Hepatocyte (in vitro differentiated cells): ENCODE data around the gene TENM4. TPM values are rescaled to one million over a fixed set of nuclear protein-coding genes. Genes with fewer than 3 reads are reported as not detected.

Experiments used
- DNase-seq: peaks from one replicate; pipeline ENCODE4 v3.0.0-alpha.2; 2016; ENCODE audit warnings: low spot score
- H2AFZ ChIP-seq: fragments of 200-600 bp; sonication (generic); 2 replicates; pipeline ENCODE4 v1.6.0; 2016; ENCODE audit warnings: antibody characterized with exemption, mild to moderate bottlenecking
- H3K27ac ChIP-seq: fragments of 200-600 bp; sonication (generic); 2 replicates; pipeline ENCODE4 v1.5.1; 2016; ENCODE audit warnings: mild to moderate bottlenecking
- H3K27me3 ChIP-seq: fragments of 200-600 bp; sonication (generic); 2 replicates; pipeline ENCODE4 v1.6.1; 2016
- H3K36me3 ChIP-seq: fragments of 200-600 bp; sonication (generic); replicated peaks from 2 replicates; pipeline ENCODE4 v1.5.1; 2016; ENCODE audit warnings: low read depth; ENCODE audit not compliant: insufficient read depth
- H3K4me1 ChIP-seq: fragments of 200-600 bp; sonication (generic); 2 replicates; pipeline ENCODE4 v1.5.1; 2016; ENCODE audit warnings: mild to moderate bottlenecking, moderate library complexity; ENCODE audit not compliant: insufficient read depth
- H3K4me2 ChIP-seq: fragments of 200-600 bp; sonication (generic); 2 replicates; pipeline ENCODE4 v1.6.0; 2016
- H3K4me3 ChIP-seq: fragments of 200-600 bp; sonication (generic); 2 replicates; pipeline ENCODE4 v1.5.1; 2016; ENCODE audit warnings: mild to moderate bottlenecking
- H3K79me2 ChIP-seq: fragments of 200-600 bp; sonication (generic); 2 replicates; pipeline ENCODE4 v1.6.0; 2017; ENCODE audit warnings: mild to moderate bottlenecking
- H3K9me2 ChIP-seq: fragments of 200-600 bp; sonication (generic); replicated peaks from 2 replicates; pipeline ENCODE4 v1.6.0; 2017; ENCODE audit warnings: mild to moderate bottlenecking; ENCODE audit not compliant: insufficient read depth
- H3K9me3 ChIP-seq: fragments of 200-600 bp; sonication (generic); 2 replicates; pipeline ENCODE4 v1.5.1; 2016; ENCODE audit warnings: low read depth, mild to moderate bottlenecking
- H4K20me1 ChIP-seq: fragments of 200-600 bp; sonication (generic); 2 replicates; pipeline ENCODE4 v1.6.0; 2016; ENCODE audit warnings: mild to moderate bottlenecking; ENCODE audit not compliant: insufficient read depth, poor library complexity, severe bottlenecking
- CTCF ChIP-seq: fragments of 200-600 bp; sonication (generic); IDR thresholded peaks from 2 replicates; pipeline ENCODE4 v1.5.1; 2016; ENCODE audit warnings: antibody characterized with exemption, mild to moderate bottlenecking; ENCODE audit not compliant: poor library complexity
- EZH2 ChIP-seq: fragments of 200-600 bp; sonication (generic); IDR thresholded peaks from 2 replicates; pipeline ENCODE4 v1.6.1; 2016; ENCODE audit warnings: antibody characterized with exemption, mild to moderate bottlenecking, borderline replicate concordance
- EZH2phosphoT487 ChIP-seq: fragments of 200-600 bp; sonication (generic); IDR thresholded peaks from one replicate; pipeline ENCODE4 v1.6.1; 2018; ENCODE audit warnings: antibody characterized with exemption, mild to moderate bottlenecking, low read depth, moderate library complexity; ENCODE audit not compliant: unreplicated experiment, severe bottlenecking
- WGBS: methylation state at CpG from one replicate; pipeline ENCODE4 v1.1.6; 2016; ENCODE audit warnings: low lambda C conversion rate; ENCODE audit errors: missing lambda C conversion rate; 5-methylcytosine and 5-hydroxymethylcytosine counted together
- polyA plus RNA-seq: library from polyadenylated mRNA; unstranded; fragments of >200 nt; fragmentation: Nextera tagmentation; extraction: Ambion mirVana; gene quantifications from 2 replicates; pipeline ENCODE4 v1.2.1, GENCODE V29; 2016
- total RNA-seq: library from RNA; depleted of rRNA; stranded (reverse); fragments of >200 nt; gene quantifications from 2 replicates; pipeline ENCODE4 v1.2.3, GENCODE V29; 2014

The TENM4 gene
- total and polyA plus RNA-seq, 2 experiments from 2014 or later: 18.4 to 18.7 TPM

- Histone ChIP-seq H3K4me3 (no peak overlapping the region), H3K4me2 (no peak overlapping the region), H3K27ac (no peak overlapping the region), H2AFZ (no peak overlapping the region), H3K36me3 (no peaks in the 10 kb centered on the region), H3K79me2 (no peaks in the 10 kb centered on the region), H3K4me1 (no peaks in the 10 kb centered on the region), H3K27me3 (no peaks in the 10 kb centered on the region), H3K9me3 (no peaks in the 10 kb centered on the region), H4K20me1 (no peaks in the 10 kb centered on the region), H3K9me2 (no peaks in the 10 kb centered on the region)
- DNase-seq: no peak
- 85% methylated on average over 6 of the region's 6 CpGs for WGBS
- TF ChIP-seq EZH2 (no peak), CTCF (peak; percentile 31)
Measured at GRCh38 chr11:79159657-79160450, 281.0 kb downstream of the TENM4 start.

GRCh38 chr11:79157738-79158137, 283.1 kb downstream of the TENM4 start:
- Histone ChIP-seq H3K9me2 (no peaks in the 10 kb centered on the region), H3K4me3 (no peak overlapping the region), H3K4me2 (no peak overlapping the region), H4K20me1 (no peaks in the 10 kb centered on the region), H2AFZ (no peak overlapping the region), H3K79me2 (no peaks in the 10 kb centered on the region), H3K27ac (no peak overlapping the region), H3K9me3 (no peaks in the 10 kb centered on the region), H3K4me1 (no peaks in the 10 kb centered on the region), H3K27me3 (no peaks in the 10 kb centered on the region), H3K36me3 (no peaks in the 10 kb centered on the region)
- TF ChIP-seq EZH2phosphoT487 (no peak), EZH2 (no peak), CTCF (no peak)
- no peak for DNase-seq
- WGBS: 78% methylated on average over 4 of the region's 4 CpGs

GRCh38 chr11:79156031-79156430, 284.8 kb downstream of the TENM4 start:
- Histone ChIP-seq H3K27ac (no peak overlapping the region), H3K36me3 (no peaks in the 10 kb centered on the region), H2AFZ (no peak overlapping the region), H3K4me1 (no peaks in the 10 kb centered on the region), H3K9me3 (no peaks in the 10 kb centered on the region), H4K20me1 (no peaks in the 10 kb centered on the region), H3K27me3 (no peaks in the 10 kb centered on the region), H3K4me3 (no peak overlapping the region), H3K9me2 (no peaks in the 10 kb centered on the region), H3K4me2 (no peak overlapping the region), H3K79me2 (no peaks in the 10 kb centered on the region)
- TF ChIP-seq CTCF (no peak), EZH2phosphoT487 (no peak), EZH2 (no peak)
- WGBS: 96% methylated on average over 6 of the region's 6 CpGs
- DNase-seq: no peak
